ENCODE data around the gene CHID1.

Gene CHID1

DNA sequence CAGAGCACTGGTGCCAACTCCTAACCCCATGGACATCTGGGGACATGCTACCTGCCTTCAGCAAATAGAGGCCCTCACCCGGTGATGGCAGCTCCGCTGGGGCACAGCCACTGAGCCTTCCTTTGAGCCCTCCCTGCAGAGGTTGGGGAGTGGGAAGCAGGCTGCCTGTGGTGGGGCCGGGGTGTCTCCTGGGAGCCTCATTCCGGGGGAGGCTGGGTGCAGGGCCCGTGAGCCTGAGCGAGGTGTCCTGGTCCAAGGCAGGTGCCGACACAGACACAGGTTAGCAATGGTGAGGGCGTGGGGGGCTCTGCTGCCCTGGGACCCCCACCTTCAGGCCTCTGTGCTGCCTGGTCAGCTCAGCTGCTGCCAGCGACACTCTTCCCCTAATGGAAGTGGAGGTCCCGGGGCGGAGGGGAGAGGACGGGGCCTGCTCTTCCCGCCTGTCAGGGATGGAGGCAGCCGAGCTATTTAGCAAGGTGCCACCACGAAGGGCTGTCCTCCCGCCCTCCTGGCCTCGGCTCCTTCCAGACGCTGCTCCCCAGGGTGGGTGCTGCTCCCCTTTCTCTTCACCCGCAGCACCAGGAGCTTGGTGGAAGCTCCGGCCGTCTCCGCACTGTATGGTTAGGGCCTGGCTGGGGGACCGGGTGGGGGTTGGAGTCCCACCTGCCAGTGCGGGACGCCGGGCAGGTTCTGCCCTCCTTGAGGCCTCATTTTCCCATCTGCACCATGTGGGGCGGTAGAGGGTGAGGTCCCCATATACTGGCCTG is 56.7 kb downstream of the CHID1 start:
- TF ChIP-seq ZBTB7A (IDR thresholded peaks at IDR 0.05; ENCODE audit: low read depth): no peak
- TF ChIP-seq EGR1 (IDR thresholded peaks at IDR 0.05): no peak
- TF ChIP-seq TAF1 (IDR thresholded peaks at IDR 0.05; ENCODE audit: low read depth): no peak
- no peak for TF ChIP-seq CEBPB (IDR thresholded peaks at IDR 0.05)
- no peak for TF ChIP-seq TEAD4 (IDR thresholded peaks at IDR 0.05)
- TF ChIP-seq NFIC (IDR thresholded peaks at IDR 0.05): no peak
- TF ChIP-seq TCF12 (IDR thresholded peaks at IDR 0.05; ENCODE audit: low read depth): no peak
- no peak for TF ChIP-seq EP300 (IDR thresholded peaks at IDR 0.05; ENCODE audit: borderline replicate concordance)
- TF ChIP-seq, protein P1, sequence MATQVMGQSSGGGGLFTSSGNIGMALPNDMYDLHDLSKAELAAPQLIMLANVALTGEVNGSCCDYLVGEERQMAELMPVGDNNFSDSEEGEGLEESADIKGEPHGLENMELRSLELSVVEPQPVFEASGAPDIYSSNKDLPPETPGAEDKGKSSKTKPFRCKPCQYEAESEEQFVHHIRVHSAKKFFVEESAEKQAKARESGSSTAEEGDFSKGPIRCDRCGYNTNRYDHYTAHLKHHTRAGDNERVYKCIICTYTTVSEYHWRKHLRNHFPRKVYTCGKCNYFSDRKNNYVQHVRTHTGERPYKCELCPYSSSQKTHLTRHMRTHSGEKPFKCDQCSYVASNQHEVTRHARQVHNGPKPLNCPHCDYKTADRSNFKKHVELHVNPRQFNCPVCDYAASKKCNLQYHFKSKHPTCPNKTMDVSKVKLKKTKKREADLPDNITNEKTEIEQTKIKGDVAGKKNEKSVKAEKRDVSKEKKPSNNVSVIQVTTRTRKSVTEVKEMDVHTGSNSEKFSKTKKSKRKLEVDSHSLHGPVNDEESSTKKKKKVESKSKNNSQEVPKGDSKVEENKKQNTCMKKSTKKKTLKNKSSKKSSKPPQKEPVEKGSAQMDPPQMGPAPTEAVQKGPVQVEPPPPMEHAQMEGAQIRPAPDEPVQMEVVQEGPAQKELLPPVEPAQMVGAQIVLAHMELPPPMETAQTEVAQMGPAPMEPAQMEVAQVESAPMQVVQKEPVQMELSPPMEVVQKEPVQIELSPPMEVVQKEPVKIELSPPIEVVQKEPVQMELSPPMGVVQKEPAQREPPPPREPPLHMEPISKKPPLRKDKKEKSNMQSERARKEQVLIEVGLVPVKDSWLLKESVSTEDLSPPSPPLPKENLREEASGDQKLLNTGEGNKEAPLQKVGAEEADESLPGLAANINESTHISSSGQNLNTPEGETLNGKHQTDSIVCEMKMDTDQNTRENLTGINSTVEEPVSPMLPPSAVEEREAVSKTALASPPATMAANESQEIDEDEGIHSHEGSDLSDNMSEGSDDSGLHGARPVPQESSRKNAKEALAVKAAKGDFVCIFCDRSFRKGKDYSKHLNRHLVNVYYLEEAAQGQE (IDR thresholded peaks at IDR 0.05; ENCODE audit: low read depth): no peak
- TF ChIP-seq USF1 (IDR thresholded peaks at IDR 0.05): no peak
- no peak for TF ChIP-seq CREB1 (IDR thresholded peaks at IDR 0.05; ENCODE audit: low read depth)

- TF ChIP-seq ZBTB7A (IDR thresholded peaks at IDR 0.05; ENCODE audit: low read depth) (no peak), TAF1 (IDR thresholded peaks at IDR 0.05; ENCODE audit: low read depth) (no peak), CREB1 (IDR thresholded peaks at IDR 0.05; ENCODE audit: low read depth) (no peak), YY1 (IDR thresholded peaks at IDR 0.05; ENCODE audit: low read depth) (no peak), TEAD4 (IDR thresholded peaks at IDR 0.05) (no peak), FOXM1 (IDR thresholded peaks at IDR 0.05; ENCODE audit: borderline replicate concordance, low read depth) (no peak), NFIC (IDR thresholded peaks at IDR 0.05) (no peak), USF1 (IDR thresholded peaks at IDR 0.05) (no peak), TCF12 (IDR thresholded peaks at IDR 0.05; ENCODE audit: low read depth) (no peak), EGR1 (IDR thresholded peaks at IDR 0.05) (no peak), MAX (IDR thresholded peaks at IDR 0.05) (no peak), RAD21 (IDR thresholded peaks at IDR 0.05; ENCODE audit: low read depth) (no peak), CEBPB (IDR thresholded peaks at IDR 0.05) (no peak)
- TF ChIP-seq, protein P1 (IDR thresholded peaks at IDR 0.05; ENCODE audit: low read depth): no peak
These were observed 57.8 kb downstream of the CHID1 start for GRCh38 chr11:852762-853161.

- TF ChIP-seq RAD21 (IDR thresholded peaks at IDR 0.05; ENCODE audit: low read depth): peak; percentile 41; the same call in 1 of the 2 replicates
- no peak for TF ChIP-seq TCF12 (IDR thresholded peaks at IDR 0.05; ENCODE audit: low read depth)
- TF ChIP-seq FOXM1 (IDR thresholded peaks at IDR 0.05; ENCODE audit: borderline replicate concordance, low read depth): no peak
- TF ChIP-seq CREB1 (IDR thresholded peaks at IDR 0.05; ENCODE audit: low read depth): no peak
- TF ChIP-seq USF1 (IDR thresholded peaks at IDR 0.05): no peak
- no peak for TF ChIP-seq TEAD4 (IDR thresholded peaks at IDR 0.05)
These were observed 59.5 kb downstream of the CHID1 start for GRCh38 chr11:850775-851763.

DNA sequence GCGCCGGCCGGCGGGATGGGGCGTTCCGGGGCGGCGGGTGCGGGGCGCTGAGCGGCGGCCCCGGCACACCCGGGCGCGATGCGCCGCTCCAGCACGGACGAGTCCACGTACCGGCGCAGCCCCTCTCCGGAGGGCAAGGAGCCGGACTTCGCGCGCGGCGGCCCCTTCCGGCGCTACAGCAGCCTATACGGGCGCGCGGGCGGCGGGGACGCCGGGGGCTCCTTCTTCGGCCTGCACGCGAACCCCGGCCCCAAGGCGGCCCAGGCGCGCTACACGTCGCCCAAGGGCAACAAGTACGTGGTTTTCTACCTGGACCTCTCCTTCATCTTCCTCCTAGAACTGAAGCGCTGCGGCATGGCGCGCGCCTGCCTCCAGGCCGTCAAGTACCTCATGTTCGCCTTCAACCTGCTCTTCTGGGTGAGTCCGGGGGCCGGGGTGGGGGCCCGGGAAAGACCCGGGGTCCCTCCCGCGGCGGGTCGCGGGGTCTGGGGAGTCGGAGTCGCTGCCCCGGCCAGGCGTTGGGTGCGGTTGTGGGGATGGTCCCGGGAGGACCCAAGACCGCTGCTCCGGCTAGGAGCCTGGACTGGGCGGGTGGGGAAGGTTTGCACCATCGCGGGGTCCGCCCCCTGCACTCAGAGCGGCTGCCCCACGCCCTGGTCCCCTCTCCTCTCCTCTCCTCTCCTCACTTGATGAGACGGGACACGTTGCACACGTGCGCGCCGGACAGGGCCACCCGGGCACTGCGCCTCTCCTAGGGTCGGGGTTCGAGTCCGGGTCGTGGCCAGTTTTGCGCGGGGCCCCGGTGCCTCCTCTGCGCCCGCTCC is 60.4 kb downstream of the CHID1 start:
- TF ChIP-seq TAF1 (IDR thresholded peaks at IDR 0.05; ENCODE audit: low read depth): no peak
- TF ChIP-seq USF1 (IDR thresholded peaks at IDR 0.05): no peak
- no peak for TF ChIP-seq CREB1 (IDR thresholded peaks at IDR 0.05; ENCODE audit: low read depth)
- TF ChIP-seq EP300 (IDR thresholded peaks at IDR 0.05; ENCODE audit: borderline replicate concordance): no peak
- TF ChIP-seq, protein P1 (IDR thresholded peaks at IDR 0.05; ENCODE audit: low read depth): no peak
- TF ChIP-seq YY1 (IDR thresholded peaks at IDR 0.05; ENCODE audit: low read depth): no peak
- TF ChIP-seq CEBPB (IDR thresholded peaks at IDR 0.05): no peak
- TF ChIP-seq MAX (IDR thresholded peaks at IDR 0.05): no peak
- no peak for TF ChIP-seq RAD21 (IDR thresholded peaks at IDR 0.05; ENCODE audit: low read depth)
- TF ChIP-seq TEAD4 (IDR thresholded peaks at IDR 0.05): no peak
- TF ChIP-seq EGR1 (IDR thresholded peaks at IDR 0.05): no peak
- TF ChIP-seq ZBTB7A (IDR thresholded peaks at IDR 0.05; ENCODE audit: low read depth): no peak
- TF ChIP-seq TCF12 (IDR thresholded peaks at IDR 0.05; ENCODE audit: low read depth): no peak
- TF ChIP-seq NFIC (IDR thresholded peaks at IDR 0.05): no peak
- no peak for TF ChIP-seq FOXM1 (IDR thresholded peaks at IDR 0.05; ENCODE audit: borderline replicate concordance, low read depth)
